Measurements from ENCODE around the gene PRKCA.
"Not testable (repeated sequence)": the region's sequence is repeated elsewhere in the genome, so short reads cannot be mapped to it uniquely, and the experiment has no call there.

The PRKCA gene

GRCh38 chr17:66589892-66590291 lies 287.5 kb downstream of the PRKCA start:
- no peak for DNase-seq

GRCh38 chr17:66593116-66593515 lies 290.7 kb downstream of the PRKCA start:
- no peak for DNase-seq

GRCh38 chr17:66595893-66596292 lies 293.5 kb downstream of the PRKCA start:
- no peak for DNase-seq

GRCh38 chr17:66602659-66603384 lies 300.4 kb downstream of the PRKCA start:
- DNase-seq: no peak

GRCh38 chr17:66604376-66604775 lies 302.0 kb downstream of the PRKCA start:
- no peak for DNase-seq

GRCh38 chr17:66605541-66605940 lies 303.1 kb downstream of the PRKCA start:
- no peak for DNase-seq

- no peak for DNase-seq
Measured at GRCh38 chr17:66610361-66611133, 308.1 kb downstream of the PRKCA start.

GRCh38 chr17:66611397-66611796 lies 309.0 kb downstream of the PRKCA start:
- no peak for DNase-seq

- peak; percentile 35 for DNase-seq
Measured at GRCh38 chr17:66612993-66613392, 310.6 kb downstream of the PRKCA start.

- DNase-seq: no peak
Measured at GRCh38 chr17:66614469-66614868, 312.1 kb downstream of the PRKCA start.

GRCh38 chr17:66619206-66619605 lies 316.8 kb downstream of the PRKCA start:
- DNase-seq: no peak

GRCh38 chr17:66620528-66620927 lies 318.1 kb downstream of the PRKCA start:
- DNase-seq: no peak

GRCh38 chr17:66624630-66625029 lies 322.2 kb downstream of the PRKCA start:
- DNase-seq: not testable (repeated sequence)

GRCh38 chr17:66625311-66625767 lies 322.9 kb downstream of the PRKCA start:
- DNase-seq: no peak

GRCh38 chr17:66627985-66628384 lies 325.6 kb downstream of the PRKCA start:
- no peak for DNase-seq

GRCh38 chr17:66629762-66630161 lies 327.3 kb downstream of the PRKCA start:
- DNase-seq: no peak

- no peak for DNase-seq
Measured at GRCh38 chr17:66630379-66630778, 328.0 kb downstream of the PRKCA start.

GRCh38 chr17:66630828-66631472 lies 328.5 kb downstream of the PRKCA start:
- no peak for DNase-seq

- DNase-seq: no peak
Measured at GRCh38 chr17:66632731-66633130, 330.3 kb downstream of the PRKCA start.

- no peak for DNase-seq
Measured at GRCh38 chr17:66633317-66633965, 331.0 kb downstream of the PRKCA start.

GRCh38 chr17:66634193-66634592 lies 331.8 kb downstream of the PRKCA start:
- DNase-seq: no peak

GRCh38 chr17:66635386-66636045 lies 333.1 kb downstream of the PRKCA start:
- DNase-seq: no peak

GRCh38 chr17:66636111-66636510 lies 333.7 kb downstream of the PRKCA start:
- DNase-seq: no peak
